Fibroblast of lung (primary cell): ENCODE data around the gene PARP12. TPM values are rescaled to one million over a fixed set of nuclear protein-coding genes. Genes with fewer than 3 reads are reported as not detected.

Source experiments
- DNase-seq, 2 donors: peaks; one replicate each; pipeline versions ENCODE4 v3.0.0 to v3.0.0-alpha.2; 2010; ENCODE audit warnings: low read depth in 2 of 2
- H2AFZ ChIP-seq: 2 replicates; pipeline ENCODE4 v1.5.1; 2012; ENCODE audit warnings: low read length, control low read depth, inconsistent platforms
- H3K27ac ChIP-seq: 2 replicates; pipeline ENCODE4 v1.5.1; 2011; ENCODE audit warnings: low read length, control low read depth; ENCODE audit not compliant: insufficient read depth
- H3K27me3 ChIP-seq: 2 replicates; pipeline ENCODE4 v1.5.1; 2011; ENCODE audit warnings: mild to moderate bottlenecking, low read length; ENCODE audit not compliant: control insufficient read depth, insufficient read depth
- H3K36me3 ChIP-seq: 2 replicates; pipeline ENCODE4 v1.5.1; 2011; ENCODE audit warnings: low read length; ENCODE audit not compliant: control insufficient read depth, insufficient read depth
- H3K4me1 ChIP-seq: 2 replicates; pipeline ENCODE4 v1.5.1; 2011; ENCODE audit warnings: low read length; ENCODE audit not compliant: control insufficient read depth, insufficient read depth; ENCODE audit errors: extremely low read depth
- H3K4me2 ChIP-seq: 2 replicates; pipeline ENCODE4 v1.5.1; 2011; ENCODE audit warnings: low read length, control low read depth; ENCODE audit not compliant: insufficient read depth; ENCODE audit errors: extremely low read depth
- H3K4me3 ChIP-seq, 4 experiments: fragments of 200-600 bp in 1 of 4; sonication (generic) in 1 of 4; replicated peaks in 1 of 4; 2 replicates each; pipeline ENCODE4 v1.5.1; 2011 to 2016; ENCODE audit warnings: low read length in 4 of 4, low read depth in 3 of 4, mild to moderate bottlenecking in 3 of 4, control low read depth in 2 of 4, inconsistent platforms in 1 of 4, mixed read lengths in 1 of 4; ENCODE audit not compliant: insufficient read depth in 1 of 4; ENCODE audit errors: control extremely low read depth in 1 of 4
- H3K79me2 ChIP-seq: 2 replicates; pipeline ENCODE4 v1.5.1; 2012; ENCODE audit warnings: mild to moderate bottlenecking, low read length, inconsistent platforms; ENCODE audit not compliant: control insufficient read depth, insufficient read depth
- H3K9ac ChIP-seq: 2 replicates; pipeline ENCODE4 v1.5.1; 2011; ENCODE audit warnings: mild to moderate bottlenecking, low read length, control low read depth; ENCODE audit not compliant: insufficient read depth
- H3K9me3 ChIP-seq: 2 replicates; pipeline ENCODE4 v1.5.1; 2012; ENCODE audit warnings: low read depth, low read length; ENCODE audit not compliant: control insufficient read depth, insufficient read depth
- H4K20me1 ChIP-seq: 2 replicates; pipeline ENCODE4 v1.5.1; 2011; ENCODE audit warnings: low read length; ENCODE audit not compliant: control insufficient read depth, insufficient read depth; ENCODE audit errors: extremely low read depth
- EZH2 ChIP-seq: IDR thresholded peaks from 2 replicates; pipeline ENCODE4 v1.5.1; 2012; ENCODE audit warnings: low read length, control low read depth, mild to moderate bottlenecking; ENCODE audit errors: missing control alignments
- polyA plus RNA-seq, 2 donors: library from polyadenylated mRNA; depleted of rRNA in 1 of 2; stranded (reverse) in 1 of 2; unstranded in 1 of 2; fragments of >200 nt; gene quantifications; 2 replicates each; pipeline ENCODE4 v1.2.1, GENCODE V29; 2011 to 2012; ENCODE audit warnings: missing spikeins in 1 of 2
- total RNA-seq: library from RNA; depleted of rRNA; stranded (reverse); fragments of >200 nt; gene quantifications from 2 replicates; pipeline ENCODE4 v1.2.1, GENCODE V29; 2014
- TF ChIP-seq, protein P1 (sequence below), 2 donors: IDR thresholded peaks in 1 of 2; conservative IDR thresholded peaks in 1 of 2; 1 replicate in 1 of 2; 2 replicates in 1 of 2; pipeline ENCODE4 v1.5.1; 2011 to 2012; ENCODE audit warnings: low read length in 2 of 2, control low read depth in 1 of 2, inconsistent platforms in 1 of 2, low read depth in 1 of 2, mild to moderate bottlenecking in 1 of 2

The PARP12 gene
- total and polyA plus RNA-seq, 2 donors (not counting 1 experiment from before 2014, with no cell fraction given), result 16.9 to 24.9 TPM

DNA sequence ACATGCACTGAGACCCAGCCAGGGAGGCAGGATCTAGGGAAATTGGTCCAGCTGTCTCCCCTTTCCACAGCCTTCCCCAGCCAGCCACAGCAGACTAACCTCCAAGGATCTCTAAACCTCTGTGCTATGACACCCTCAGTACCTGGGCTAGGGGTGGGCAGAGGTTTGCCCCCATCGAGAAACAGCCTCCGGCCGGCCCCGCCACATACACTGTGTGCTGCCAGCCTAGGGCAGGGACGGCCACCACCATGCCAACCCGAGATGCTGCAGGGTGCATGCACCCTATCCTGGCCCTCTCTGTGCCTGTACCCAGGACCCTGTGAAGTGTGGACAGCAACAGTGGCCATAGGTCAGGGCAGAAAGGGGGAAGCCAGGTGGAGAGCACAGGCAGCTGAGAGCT, 58.1 kb downstream of the PARP12 start:
- H3K79me2 ChIP-seq, result no peaks in the 10 kb centered on the region
- no peaks in the 10 kb centered on the region for H4K20me1 ChIP-seq
- no peaks in the 10 kb centered on the region for H3K9me3 ChIP-seq
- no peak overlapping the region for H3K27ac ChIP-seq
- no peaks in the 10 kb centered on the region for H3K4me1 ChIP-seq
- no peaks in the 10 kb centered on the region for H3K36me3 ChIP-seq
- no peak overlapping the region for H3K4me2 ChIP-seq
- no peak overlapping the region for H3K9ac ChIP-seq
- H3K4me3 ChIP-seq, result no peak overlapping the region
- DNase-seq, result no peak
- no peak overlapping the region for H2AFZ ChIP-seq
- no peaks in the 10 kb centered on the region for H3K27me3 ChIP-seq
- TF ChIP-seq, protein P1, sequence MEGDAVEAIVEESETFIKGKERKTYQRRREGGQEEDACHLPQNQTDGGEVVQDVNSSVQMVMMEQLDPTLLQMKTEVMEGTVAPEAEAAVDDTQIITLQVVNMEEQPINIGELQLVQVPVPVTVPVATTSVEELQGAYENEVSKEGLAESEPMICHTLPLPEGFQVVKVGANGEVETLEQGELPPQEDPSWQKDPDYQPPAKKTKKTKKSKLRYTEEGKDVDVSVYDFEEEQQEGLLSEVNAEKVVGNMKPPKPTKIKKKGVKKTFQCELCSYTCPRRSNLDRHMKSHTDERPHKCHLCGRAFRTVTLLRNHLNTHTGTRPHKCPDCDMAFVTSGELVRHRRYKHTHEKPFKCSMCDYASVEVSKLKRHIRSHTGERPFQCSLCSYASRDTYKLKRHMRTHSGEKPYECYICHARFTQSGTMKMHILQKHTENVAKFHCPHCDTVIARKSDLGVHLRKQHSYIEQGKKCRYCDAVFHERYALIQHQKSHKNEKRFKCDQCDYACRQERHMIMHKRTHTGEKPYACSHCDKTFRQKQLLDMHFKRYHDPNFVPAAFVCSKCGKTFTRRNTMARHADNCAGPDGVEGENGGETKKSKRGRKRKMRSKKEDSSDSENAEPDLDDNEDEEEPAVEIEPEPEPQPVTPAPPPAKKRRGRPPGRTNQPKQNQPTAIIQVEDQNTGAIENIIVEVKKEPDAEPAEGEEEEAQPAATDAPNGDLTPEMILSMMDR (conservative IDR thresholded peaks at IDR 0.05 in 1 of 2, IDR thresholded peaks at IDR 0.05 in 1 of 2; ENCODE audit: low read depth in 1 of 2, low read length in 2 of 2), result no peak
- TF ChIP-seq EZH2, result no peak

DNA sequence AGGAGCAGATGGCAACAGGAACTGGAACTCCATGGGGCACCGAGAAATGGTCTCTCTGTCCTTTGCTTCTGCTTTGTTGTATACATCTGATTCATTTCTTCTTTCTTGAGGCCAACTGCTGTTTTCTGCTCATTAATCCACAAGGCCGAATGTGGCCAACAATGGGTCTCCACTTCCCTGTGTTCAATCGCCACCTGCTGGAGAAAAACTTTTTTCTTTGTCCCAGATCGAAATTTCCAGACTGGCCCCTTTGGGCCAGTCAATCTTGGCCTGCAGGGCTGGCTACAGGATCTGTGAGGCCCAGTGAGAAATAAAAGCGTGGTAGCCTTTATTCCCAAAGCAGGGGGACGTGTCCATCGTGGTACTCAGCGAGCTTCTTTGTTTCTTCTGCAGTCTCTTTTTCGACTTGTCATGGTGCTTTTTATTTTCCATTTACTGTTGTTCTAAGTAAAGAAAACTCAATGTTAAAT, 58.8 kb downstream of the PARP12 start:
- TF ChIP-seq, protein P1 (conservative IDR thresholded peaks at IDR 0.05 in 1 of 2, IDR thresholded peaks at IDR 0.05 in 1 of 2; ENCODE audit: low read depth in 1 of 2, low read length in 2 of 2), result peak; percentile 55 to 66
- no peak for TF ChIP-seq EZH2
- H3K79me2 ChIP-seq, result no peaks in the 10 kb centered on the region
- no peak overlapping the region for H3K27ac ChIP-seq
- no peak overlapping the region for H2AFZ ChIP-seq
- DNase-seq, result peak; percentile 51 to 82
- no peak overlapping the region for H3K4me2 ChIP-seq
- H3K4me1 ChIP-seq, result no peaks in the 10 kb centered on the region
- H4K20me1 ChIP-seq, result no peaks in the 10 kb centered on the region
- no peak overlapping the region for H3K9ac ChIP-seq
- no peak overlapping the region for H3K4me3 ChIP-seq
- no peaks in the 10 kb centered on the region for H3K36me3 ChIP-seq
- no peaks in the 10 kb centered on the region for H3K27me3 ChIP-seq
- H3K9me3 ChIP-seq, result no peaks in the 10 kb centered on the region

- no peak overlapping the region for H3K9ac ChIP-seq
- H3K79me2 ChIP-seq, result no peaks in the 10 kb centered on the region
- H3K36me3 ChIP-seq, result no peaks in the 10 kb centered on the region
- H2AFZ ChIP-seq, result no peak overlapping the region
- no peaks in the 10 kb centered on the region for H3K27me3 ChIP-seq
- H3K4me3 ChIP-seq, result no peak overlapping the region
- DNase-seq, result no peak
- TF ChIP-seq, protein P1 (conservative IDR thresholded peaks at IDR 0.05 in 1 of 2, IDR thresholded peaks at IDR 0.05 in 1 of 2; ENCODE audit: low read depth in 1 of 2, low read length in 2 of 2), result no peak
- TF ChIP-seq EZH2, result no peak
- H3K4me1 ChIP-seq, result no peaks in the 10 kb centered on the region
- H3K4me2 ChIP-seq, result no peak overlapping the region
- no peak overlapping the region for H3K27ac ChIP-seq
- H4K20me1 ChIP-seq, result no peaks in the 10 kb centered on the region
- H3K9me3 ChIP-seq, result no peaks in the 10 kb centered on the region
Measured at GRCh38 chr7:140000666-140001268, 62.0 kb downstream of the PARP12 start.
